LNCAP (cell line): ENCODE results near the gene GGTA1.

Experiments used
- TF ChIP-seq, protein P1 (sequence below): fragments of 450-650 bp; IDR thresholded peaks from 2 replicates; pipeline ENCODE4 v1.5.1; 2017; ENCODE audit warnings: mild to moderate bottlenecking

Gene GGTA1

GRCh38 chr9:121537283-121537682 is 37.6 kb upstream of the GGTA1 start:
- TF ChIP-seq, protein P1, sequence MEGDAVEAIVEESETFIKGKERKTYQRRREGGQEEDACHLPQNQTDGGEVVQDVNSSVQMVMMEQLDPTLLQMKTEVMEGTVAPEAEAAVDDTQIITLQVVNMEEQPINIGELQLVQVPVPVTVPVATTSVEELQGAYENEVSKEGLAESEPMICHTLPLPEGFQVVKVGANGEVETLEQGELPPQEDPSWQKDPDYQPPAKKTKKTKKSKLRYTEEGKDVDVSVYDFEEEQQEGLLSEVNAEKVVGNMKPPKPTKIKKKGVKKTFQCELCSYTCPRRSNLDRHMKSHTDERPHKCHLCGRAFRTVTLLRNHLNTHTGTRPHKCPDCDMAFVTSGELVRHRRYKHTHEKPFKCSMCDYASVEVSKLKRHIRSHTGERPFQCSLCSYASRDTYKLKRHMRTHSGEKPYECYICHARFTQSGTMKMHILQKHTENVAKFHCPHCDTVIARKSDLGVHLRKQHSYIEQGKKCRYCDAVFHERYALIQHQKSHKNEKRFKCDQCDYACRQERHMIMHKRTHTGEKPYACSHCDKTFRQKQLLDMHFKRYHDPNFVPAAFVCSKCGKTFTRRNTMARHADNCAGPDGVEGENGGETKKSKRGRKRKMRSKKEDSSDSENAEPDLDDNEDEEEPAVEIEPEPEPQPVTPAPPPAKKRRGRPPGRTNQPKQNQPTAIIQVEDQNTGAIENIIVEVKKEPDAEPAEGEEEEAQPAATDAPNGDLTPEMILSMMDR, result no peak

- TF ChIP-seq, protein P1, result no peak
These were observed 33.2 kb upstream of the GGTA1 start for GRCh38 chr9:121532881-121533280.

DNA sequence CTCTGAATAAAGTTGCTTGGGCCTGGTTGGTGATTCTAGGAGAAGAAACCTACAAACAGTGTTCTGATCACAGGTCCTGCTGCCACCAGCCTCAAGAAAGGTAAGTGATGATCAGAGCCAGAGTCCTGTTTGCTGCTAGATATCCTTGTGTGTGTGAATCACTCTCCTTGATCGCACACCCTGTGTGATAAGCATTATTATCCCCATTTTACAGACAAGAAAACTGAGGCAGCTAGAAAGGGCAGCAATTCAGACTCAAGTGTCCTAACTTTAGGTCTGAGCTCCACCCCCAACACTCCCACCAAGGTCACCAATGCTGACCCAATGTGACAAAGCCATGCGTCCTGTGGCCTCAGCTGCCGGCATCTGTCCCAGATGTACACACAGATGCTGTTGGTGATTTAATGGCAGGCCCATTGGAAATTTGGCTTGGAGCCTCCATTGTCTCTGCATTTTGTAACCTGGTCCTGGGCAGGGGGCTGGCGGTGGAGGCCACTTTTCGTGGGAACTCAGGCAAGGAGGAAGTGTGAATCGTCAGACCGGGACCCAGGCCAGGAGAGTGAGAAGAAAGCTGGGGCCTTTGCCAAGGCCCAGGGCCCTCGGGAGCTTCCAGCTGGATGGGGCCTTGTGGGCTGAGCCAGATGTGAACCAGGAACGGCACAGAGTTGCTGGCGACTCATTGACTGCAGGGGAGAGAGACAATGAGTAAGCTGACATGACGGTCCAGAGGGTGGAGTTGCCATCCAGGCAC is 29.8 kb upstream of the GGTA1 start:
- TF ChIP-seq, protein P1, result no peak

GRCh38 chr9:121528642-121529041 is 29.0 kb upstream of the GGTA1 start:
- TF ChIP-seq, protein P1, result no peak

- TF ChIP-seq, protein P1, result no peak
These were observed 27.7 kb upstream of the GGTA1 start for GRCh38 chr9:121527371-121527770.

GRCh38 chr9:121518634-121519033 is 19.0 kb upstream of the GGTA1 start:
- TF ChIP-seq, protein P1, result no peak

DNA sequence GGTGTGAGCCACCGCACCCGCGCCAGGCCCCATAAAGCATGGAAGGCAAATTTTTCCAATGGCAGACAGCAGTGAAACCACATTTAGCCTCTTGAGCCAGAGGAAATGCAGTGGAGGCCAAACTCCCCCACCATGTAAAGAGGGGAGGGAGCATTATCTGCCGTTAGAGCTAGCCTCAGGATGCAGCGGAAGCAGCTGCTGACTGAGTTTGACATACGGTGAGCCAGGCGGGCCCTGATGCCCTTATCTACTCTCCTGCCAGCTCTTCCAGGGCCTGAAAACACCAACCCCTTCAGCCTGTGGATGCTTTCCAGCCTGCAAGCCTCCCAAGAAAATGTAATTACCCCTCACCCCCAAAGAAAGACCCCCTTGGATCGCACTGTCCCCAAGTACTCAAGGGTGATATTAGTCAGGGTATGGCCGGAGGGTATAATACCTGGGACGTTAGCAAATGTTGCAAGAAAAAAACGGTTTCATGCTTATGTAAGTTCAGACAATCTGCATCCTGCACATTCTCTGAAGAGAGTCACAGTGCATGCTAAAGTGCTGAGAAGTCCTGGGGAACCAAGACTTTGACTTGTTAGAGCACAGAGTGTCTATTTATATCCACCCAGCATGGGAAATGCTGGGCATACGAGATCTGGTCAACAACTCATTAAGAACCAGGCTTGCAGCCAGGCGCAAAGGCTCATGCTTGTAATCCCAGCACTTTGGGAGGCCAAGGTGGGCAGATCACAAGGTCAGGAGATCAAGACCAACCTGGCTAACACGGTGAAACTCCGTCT is 11.3 kb upstream of the GGTA1 start:
- TF ChIP-seq, protein P1, result no peak
